Testis (tissue), 2 donors: ENCODE results near the gene BCORL1.

ENCODE experiments used
- POLR2A ChIP-seq: fragments of 450-650 bp; IDR thresholded peaks from one replicate; pipeline ENCODE4 v1.6.1; 2017; ENCODE audit warnings: antibody characterized with exemption, mild to moderate bottlenecking, moderate library complexity
- TF ChIP-seq, protein P1 (sequence below), 3 experiments: fragments of 450-650 bp in 2 of 3; fragments of 200-600 bp in 1 of 3; sonication (generic) in 1 of 3; IDR thresholded peaks; one replicate each; pipeline ENCODE4 v1.5.1; 2016 to 2019; ENCODE audit warnings: antibody characterized with exemption in 3 of 3, mild to moderate bottlenecking in 2 of 3, moderate library complexity in 1 of 3

DNA sequence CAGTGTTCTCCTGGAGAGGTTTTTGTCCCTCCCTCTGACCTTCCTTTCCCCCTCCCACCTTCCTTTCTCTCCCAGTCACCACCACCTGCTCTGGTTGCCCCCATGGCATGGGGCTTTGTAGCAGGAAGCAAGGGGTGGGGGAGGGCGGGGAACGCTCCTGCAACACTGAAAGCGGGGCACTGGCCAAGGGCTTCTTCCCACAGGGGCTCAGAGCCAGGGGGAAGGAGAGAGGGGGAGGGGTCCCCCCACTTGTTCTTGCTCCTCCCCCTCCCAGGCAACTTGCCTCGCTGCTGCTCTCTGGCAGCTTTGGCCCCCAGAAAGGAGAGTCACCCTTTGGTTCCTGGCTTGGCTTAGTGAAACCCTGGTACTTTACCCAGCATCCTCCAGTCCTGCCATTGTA lies 48.4 kb downstream of the BCORL1 start:
- TF ChIP-seq, protein P1, sequence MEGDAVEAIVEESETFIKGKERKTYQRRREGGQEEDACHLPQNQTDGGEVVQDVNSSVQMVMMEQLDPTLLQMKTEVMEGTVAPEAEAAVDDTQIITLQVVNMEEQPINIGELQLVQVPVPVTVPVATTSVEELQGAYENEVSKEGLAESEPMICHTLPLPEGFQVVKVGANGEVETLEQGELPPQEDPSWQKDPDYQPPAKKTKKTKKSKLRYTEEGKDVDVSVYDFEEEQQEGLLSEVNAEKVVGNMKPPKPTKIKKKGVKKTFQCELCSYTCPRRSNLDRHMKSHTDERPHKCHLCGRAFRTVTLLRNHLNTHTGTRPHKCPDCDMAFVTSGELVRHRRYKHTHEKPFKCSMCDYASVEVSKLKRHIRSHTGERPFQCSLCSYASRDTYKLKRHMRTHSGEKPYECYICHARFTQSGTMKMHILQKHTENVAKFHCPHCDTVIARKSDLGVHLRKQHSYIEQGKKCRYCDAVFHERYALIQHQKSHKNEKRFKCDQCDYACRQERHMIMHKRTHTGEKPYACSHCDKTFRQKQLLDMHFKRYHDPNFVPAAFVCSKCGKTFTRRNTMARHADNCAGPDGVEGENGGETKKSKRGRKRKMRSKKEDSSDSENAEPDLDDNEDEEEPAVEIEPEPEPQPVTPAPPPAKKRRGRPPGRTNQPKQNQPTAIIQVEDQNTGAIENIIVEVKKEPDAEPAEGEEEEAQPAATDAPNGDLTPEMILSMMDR (IDR thresholded peaks at IDR 0.05), result no peak
- no peak for TF ChIP-seq POLR2A
